ENCODE measurements around the gene EVI5. TPM values are rescaled to one million over a fixed set of nuclear protein-coding genes. Genes with fewer than 3 reads are reported as not detected.

The EVI5 gene
- total RNA-seq, 2 donors from 2014 or later = 7.9 to 18.9 TPM

DNA sequence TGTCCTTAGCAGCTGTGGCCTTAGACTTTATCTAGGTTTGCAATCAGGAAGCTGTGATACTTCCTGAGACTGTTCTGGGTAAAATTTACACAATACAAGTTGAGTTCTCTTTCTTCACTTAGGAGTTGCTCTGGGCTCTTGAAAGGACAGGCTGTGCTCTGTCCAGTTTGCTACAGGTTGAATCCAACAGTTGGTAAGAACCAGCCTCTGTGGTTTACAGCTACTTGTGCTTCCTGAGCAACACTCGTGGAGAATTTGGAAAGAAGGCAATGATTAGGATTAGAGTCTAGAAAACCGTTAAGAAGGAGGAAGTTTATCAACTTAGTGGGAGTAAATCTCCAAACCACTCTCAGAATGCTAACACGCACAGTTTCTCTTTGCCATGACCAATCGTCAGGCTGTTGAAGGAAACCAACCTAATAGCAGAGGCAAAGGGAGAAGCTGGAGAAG, 325.0 kb downstream of the EVI5 start:
- WGBS, 2 donors = 37 to 67% methylated on average over 4 of the region's 4 CpGs
- intact Hi-C loops (cut with DNase I) = no loop called here
- H3K4me3 ChIP-seq = no peak overlapping the region
- no peak for TF ChIP-seq POLR2A (IDR thresholded peaks at IDR 0.05)
- TF ChIP-seq, protein P1, sequence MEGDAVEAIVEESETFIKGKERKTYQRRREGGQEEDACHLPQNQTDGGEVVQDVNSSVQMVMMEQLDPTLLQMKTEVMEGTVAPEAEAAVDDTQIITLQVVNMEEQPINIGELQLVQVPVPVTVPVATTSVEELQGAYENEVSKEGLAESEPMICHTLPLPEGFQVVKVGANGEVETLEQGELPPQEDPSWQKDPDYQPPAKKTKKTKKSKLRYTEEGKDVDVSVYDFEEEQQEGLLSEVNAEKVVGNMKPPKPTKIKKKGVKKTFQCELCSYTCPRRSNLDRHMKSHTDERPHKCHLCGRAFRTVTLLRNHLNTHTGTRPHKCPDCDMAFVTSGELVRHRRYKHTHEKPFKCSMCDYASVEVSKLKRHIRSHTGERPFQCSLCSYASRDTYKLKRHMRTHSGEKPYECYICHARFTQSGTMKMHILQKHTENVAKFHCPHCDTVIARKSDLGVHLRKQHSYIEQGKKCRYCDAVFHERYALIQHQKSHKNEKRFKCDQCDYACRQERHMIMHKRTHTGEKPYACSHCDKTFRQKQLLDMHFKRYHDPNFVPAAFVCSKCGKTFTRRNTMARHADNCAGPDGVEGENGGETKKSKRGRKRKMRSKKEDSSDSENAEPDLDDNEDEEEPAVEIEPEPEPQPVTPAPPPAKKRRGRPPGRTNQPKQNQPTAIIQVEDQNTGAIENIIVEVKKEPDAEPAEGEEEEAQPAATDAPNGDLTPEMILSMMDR (IDR thresholded peaks at IDR 0.05) = no peak
- H3K36me3 ChIP-seq (replicated peaks in 1 of 2; ENCODE audit: insufficient read depth in 1 of 2, low read depth in 2 of 2) = no peaks in the 10 kb centered on the region
- no peaks in the 10 kb centered on the region for H3K9me3 ChIP-seq
- H3K27me3 ChIP-seq = no peaks in the 10 kb centered on the region
- no peak for ATAC-seq
- DNase-seq = peak in 1 of 4 donors; percentile 10
- H3K27ac ChIP-seq = peak overlapping the region in 1 of 4 donors; percentile 15
- no peaks in the 10 kb centered on the region for H3K4me1 ChIP-seq

Small RNAs within 50 kb of the gene (small RNA-seq; reads per million reads assigned to genes)
- not detected for gene AC104332.2
- gene RNU4-59P = not detected

Other genes with a start within 250 kb of the EVI5 start
- gene RPL5, start 46.9 kb upstream of the EVI5 start, total RNA-seq = 1,000 to 10,000 TPM in 1 of 2 donors, 100 to 1,000 TPM in 1; 979 to 1,023 TPM
- gene DIPK1A, start 176.4 kb upstream of the EVI5 start, total RNA-seq = 1 to 10 TPM; 3.9 to 8.2 TPM

Measured in body of pancreas (tissue), 4 donors.